Activated CD4-positive, CD25-positive, alpha-beta regulatory T cell (primary cell): ENCODE results near the gene ATP6V0E2.
"Not testable (repeated sequence)": the region's sequence is repeated elsewhere in the genome, so short reads cannot be mapped to it uniquely, and the experiment has no call there.

Experiments used
- DNase-seq, 4 experiments: peaks; one replicate each; lab custom pipeline; 2025; lab: John Stamatoyannopoulos, UW

Gene ATP6V0E2

DNA sequence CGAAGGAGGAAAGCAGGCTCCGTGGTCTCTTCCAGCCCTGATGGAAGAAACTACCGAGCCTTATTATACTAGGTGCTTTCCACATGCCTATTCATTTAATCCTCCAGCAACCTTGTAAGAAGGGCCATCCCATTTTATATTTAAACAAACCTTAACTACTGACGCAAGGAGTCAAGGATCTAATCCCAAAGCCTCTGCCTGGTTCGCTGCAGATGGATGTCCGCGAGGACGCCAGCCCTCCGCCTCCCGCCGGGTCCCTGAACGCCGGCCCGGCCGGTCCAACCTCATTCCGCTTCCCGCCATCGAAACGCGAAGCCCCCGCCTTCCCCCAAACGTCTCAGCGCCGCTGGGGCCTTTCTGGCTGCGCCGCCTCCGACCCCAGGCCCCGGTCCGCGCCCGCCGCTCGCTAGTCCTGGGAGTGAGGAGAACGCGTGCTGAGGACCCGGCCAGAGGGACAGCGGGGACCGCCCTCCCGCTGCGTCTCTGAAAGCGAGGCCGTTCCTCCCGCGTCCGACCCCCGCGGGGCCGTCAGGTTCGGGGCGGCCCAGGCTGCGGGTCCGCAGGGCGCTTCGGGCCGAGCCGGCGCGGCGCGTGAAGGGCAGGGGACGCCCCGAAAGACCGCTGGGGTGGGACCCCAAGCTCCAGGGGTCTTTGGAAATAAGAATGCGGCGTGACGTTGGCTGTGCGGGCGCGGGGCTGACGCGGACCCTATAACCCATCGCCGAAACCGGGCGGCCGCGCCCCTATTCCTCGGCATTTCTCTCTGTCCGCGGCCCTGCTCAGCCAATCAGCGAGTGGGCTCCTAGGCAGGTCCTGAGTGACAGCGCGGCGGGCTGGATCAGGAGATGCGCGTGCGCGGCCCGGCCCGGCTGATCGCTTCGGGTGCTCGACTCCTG lies at the start of gene ATP6V0E2:
Gene ATP6V0E2, plus strand, starts transcription at position 896 of the 896 bp plus-strand sequence. CDS start 97 bp downstream, outside the sequence.
- DNase-seq = peak; percentile 83 to 88 (median 86)

GRCh38 chr7:149824301-149824741 lies 49.4 kb upstream of the ATP6V0E2 start:
- DNase-seq = no peak

DNA sequence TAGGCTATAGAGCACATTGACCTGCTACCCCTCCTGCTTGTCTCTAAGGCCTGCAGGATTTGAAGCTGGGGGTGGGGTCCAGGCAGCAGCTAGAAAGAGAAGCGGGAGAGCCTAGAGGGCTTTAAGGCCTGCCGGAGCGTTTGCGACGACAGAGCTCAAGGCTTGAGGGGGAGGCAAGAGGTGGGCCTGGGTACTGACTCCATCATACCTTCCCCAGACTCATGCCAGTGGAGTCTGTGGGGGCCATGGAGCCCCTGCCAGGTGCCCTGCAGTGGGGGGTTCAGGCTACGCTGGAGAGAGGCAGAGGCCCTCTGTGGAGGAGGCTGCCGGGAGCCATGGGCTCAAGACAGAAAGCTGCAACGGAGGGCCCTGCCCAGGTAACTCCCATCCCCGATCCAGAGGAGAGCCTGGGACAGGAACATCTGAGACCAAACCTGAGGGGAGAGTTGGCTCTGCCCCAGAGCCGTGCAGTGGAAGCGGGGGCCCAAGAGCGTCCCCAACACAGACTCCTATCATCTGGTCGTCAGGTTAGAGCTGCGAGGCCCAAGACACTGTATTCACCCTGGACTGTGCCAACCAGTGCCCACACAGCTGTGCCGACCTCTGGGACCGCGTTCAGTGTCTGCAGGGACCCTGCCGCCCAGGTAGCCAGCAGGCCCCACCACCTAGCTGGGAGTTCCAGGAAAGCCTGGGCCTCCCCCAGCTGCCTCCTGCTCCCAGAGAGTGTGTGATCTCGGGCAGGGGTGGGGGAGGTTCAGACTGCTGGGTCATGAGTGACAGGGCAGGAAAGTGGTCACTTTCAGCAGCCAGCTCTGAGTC lies 48.8 kb upstream of the ATP6V0E2 start:
- DNase-seq = no peak

DNA sequence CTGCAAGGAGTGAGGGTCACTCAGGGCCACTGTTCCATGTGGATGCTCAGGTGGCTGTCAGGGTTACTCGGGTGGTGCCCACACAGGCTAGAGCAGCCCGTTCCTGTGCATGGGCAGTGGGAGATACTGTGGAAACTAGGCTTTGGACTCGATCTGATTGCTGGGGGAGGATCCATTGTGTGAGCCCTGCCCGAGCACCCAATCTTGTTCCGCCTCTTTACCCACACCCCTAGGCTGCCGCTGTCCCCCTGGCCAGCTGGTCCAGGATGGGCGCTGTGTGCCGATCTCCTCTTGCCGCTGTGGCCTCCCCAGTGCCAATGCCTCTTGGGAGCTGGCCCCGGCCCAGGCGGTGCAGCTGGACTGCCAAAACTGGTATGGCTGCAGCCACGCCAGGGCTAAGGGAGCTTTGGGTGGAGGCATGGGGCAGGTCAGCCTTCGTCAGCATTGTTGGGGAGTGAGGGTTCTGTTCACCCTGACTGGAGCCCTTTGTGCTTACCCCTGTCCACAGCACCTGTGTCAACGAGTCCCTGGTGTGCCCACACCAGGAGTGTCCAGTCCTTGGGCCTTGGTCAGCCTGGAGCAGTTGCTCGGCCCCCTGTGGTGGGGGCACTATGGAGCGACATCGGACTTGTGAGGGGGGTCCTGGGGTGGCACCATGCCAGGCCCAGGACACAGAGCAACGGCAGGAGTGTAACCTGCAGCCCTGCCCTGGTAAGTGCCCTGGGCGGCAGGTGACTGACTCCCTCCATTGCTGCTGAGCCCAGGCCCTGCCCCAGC lies 48.0 kb upstream of the ATP6V0E2 start:
- DNase-seq = no peak

- DNase-seq = no peak
These were observed 47.3 kb upstream of the ATP6V0E2 start for GRCh38 chr7:149826344-149827088.

GRCh38 chr7:149827089-149827981 lies 46.4 kb upstream of the ATP6V0E2 start:
- no peak for DNase-seq

DNA sequence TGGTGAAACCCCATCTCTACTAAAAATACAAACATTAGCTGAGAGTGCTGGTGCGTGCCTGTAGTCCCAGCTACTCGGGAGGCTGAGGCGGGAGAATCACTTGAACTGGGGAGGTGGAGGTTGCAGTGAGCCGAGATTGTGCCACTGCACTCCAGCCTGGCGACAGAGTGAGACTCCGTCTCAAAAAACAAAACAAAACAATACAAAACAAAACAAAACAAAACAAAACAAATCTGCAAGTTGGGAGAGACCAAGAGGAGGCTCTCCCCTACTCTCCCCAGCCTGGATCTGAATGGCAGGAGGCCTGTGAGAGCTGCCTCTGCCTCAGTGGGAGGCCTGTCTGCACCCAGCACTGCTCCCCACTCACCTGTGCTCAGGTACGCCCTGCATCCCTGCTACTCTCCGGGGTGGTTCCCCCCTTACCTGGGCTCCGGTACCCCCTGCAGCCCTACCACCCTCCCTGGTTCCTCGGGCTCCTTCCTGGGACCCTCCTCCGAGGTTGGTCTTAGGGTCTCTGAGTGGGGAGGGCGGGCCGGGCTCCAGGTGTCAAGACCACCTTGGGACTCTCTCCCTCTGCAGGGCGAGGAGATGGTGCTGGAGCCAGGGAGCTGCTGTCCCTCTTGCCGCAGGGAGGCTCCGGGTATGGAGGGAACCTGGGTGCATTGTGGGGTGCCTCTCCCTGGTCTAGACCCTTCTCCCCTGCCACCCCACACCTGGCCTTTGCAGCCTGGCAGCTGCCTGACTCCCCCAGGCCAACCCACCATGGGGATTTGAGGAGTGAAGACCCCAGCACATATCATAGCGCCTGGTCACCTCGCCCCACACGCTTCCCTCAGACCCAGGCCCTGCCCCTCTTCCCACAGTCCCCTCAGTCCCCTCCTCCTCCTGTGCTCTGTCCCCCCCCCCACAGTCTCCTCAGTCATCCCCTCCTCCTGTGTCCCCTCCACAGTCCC lies 45.1 kb upstream of the ATP6V0E2 start:
- no peak for DNase-seq

DNA sequence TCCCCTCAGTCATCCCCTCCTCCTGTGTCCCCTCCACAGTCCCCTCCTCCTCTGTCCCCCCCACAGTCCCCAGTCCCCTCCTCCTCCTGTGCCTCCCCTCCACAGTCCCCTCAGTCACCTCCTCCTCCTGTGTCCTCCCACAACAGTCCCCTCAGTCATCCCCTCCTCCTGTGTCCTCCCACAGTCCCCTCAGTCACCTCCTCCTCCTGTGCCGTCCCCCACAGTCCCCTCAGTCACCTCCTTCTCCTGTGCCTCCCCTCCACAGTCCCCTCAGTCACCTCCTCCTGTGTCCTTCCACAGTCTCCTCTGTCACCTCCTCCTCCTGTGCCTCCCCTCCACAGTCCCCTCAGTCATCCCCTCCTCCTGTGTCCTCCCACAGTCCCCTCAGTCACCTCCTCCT lies 43.2 kb upstream of the ATP6V0E2 start:
- not testable (repeated sequence) for DNase-seq

DNA sequence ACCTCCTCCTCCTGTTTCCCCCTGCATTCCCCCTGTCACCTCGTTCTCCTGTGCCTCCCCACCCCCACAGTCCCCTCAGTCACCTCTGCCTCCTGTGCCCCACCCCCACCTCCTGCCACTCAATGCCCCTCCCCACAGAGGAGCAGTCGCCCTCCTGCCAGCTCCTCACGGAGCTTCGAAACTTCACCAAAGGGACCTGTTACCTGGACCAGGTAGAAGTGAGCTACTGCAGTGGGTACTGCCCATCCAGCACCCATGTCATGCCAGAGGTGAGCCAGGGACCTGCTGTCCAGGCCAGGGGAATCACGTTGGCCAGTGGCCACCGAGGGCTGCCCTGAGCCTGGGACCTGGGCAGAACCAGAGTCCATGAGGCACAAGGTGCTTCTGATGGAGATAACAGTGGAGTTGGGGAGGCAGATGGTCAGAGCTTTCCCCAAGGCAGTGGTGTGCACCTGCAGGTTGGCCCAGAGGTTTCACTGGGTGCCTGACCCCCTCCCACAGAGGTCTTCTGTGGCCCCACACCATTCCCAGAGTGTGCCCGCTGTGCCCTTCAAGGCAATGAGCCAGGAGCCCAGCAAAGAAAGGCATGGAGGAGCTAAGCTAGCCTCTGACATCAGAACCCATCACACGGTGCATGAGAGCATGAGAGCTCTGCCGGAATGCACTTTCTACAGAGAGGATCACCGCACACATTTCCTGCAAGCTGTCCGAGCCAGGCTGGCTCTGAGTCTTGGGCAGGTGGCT lies 42.6 kb upstream of the ATP6V0E2 start:
- no peak for DNase-seq

DNA sequence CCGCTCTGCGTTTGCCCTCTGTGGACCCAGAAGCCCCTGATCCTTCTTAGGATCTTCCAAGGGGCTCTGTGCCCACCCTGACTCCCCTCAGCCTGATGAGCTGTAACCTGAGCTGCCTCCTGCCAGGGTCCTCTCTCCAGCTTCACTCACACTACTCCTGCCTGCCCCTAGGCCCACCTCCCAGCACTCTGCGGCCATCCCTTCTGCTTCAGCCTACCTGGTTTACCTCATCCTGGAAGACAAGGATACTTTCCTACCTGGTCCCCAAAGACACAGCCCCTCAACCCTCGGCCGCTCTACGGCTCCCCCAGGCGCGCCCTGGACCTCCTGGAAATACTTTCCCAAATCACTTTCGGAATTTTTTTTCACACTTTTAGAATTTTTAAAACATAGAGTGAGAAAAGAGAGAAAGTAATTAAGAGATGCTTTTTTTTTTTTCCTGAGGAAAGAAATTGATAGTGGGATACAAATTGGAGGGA lies 42.0 kb upstream of the ATP6V0E2 start:
- DNase-seq = no peak

GRCh38 chr7:149832332-149833041 lies 41.3 kb upstream of the ATP6V0E2 start:
- DNase-seq = no peak

- no peak for DNase-seq
These were observed 40.2 kb upstream of the ATP6V0E2 start for GRCh38 chr7:149833495-149834130.

GRCh38 chr7:149834601-149835000 lies 39.2 kb upstream of the ATP6V0E2 start:
- no peak for DNase-seq

- DNase-seq = no peak
These were observed 37.3 kb upstream of the ATP6V0E2 start for GRCh38 chr7:149836434-149836833.

GRCh38 chr7:149837564-149838223 lies 36.1 kb upstream of the ATP6V0E2 start:
- DNase-seq = no peak

DNA sequence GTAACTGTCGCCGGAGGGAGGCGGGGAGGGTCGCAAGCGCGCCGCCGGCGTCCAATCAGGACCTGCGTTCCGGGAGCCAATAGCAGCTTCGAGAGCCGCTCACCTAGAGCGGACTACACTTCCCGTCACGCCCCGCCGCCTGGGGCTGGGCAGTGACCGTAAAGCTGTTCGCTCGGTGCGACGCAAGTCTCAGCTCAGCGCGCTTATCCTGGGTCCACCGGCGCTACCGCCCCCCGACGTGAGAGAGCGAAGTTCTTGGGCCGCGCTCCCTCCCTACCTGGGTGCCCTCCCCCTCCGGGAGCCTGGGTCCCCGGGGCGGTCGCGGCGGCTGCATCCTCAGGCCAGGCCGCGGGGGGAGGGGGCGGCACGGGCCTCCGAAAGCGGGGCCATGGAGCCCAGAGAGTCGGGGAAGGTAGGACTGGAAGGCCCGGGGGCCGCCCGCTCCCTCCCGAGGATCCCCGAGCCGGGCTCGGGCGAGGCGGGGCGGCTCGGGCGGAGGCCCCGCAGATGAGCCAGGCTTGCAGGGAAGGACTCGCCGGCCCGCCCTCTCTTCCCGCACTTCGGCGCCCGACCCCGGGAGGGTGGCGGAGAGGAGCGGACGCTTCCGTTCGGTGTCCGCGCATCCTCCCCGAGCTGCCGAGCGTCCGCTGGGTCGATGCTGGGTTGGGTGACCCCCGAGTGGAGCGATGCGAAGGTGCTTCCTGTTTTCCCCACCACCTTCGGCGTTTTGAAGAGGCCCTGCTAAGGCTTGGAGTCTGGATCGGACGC lies 35.4 kb upstream of the ATP6V0E2 start, which contains the start of gene ZNF862:
Gene ZNF862, plus strand, starts transcription at position 152 of the 768 bp plus-strand sequence. Its CDS starts 237 bp downstream, at position 389.
- peak; percentile 87 to 95 (median 93) for DNase-seq
